Lower lobe of right lung (tissue), 2 donors: ENCODE measurements around the gene DAPK2. TPM values are rescaled to one million over a fixed set of nuclear protein-coding genes. Genes with fewer than 3 reads are reported as not detected.
A peak's percentile ranks its signal among the peaks of the same experiment; 100 is the strongest.

Experiments
- ATAC-seq, 2 donors: fragments of 200-7000 bp; cut with Tn5 transposase; one replicate each; pipeline ENCODE4 v1.9.1; 2020 to 2022; ENCODE audit warnings: mild to moderate bottlenecking in 2 of 2, moderate library complexity in 2 of 2
- DNase-seq: peaks from one replicate; pipeline ENCODE4 v3.0.0-alpha.2; 2020
- H3K27ac ChIP-seq: fragments of 200-600 bp; one replicate; pipeline ENCODE4 v1.8.0; 2022
- H3K27me3 ChIP-seq: fragments of 200-600 bp; one replicate; pipeline ENCODE4 v1.8.0; 2022; ENCODE audit warnings: low read depth
- H3K36me3 ChIP-seq: fragments of 200-600 bp; one replicate; pipeline ENCODE4 v1.8.0; 2022; ENCODE audit warnings: mild to moderate bottlenecking
- H3K4me1 ChIP-seq: fragments of 200-600 bp; one replicate; pipeline ENCODE4 v1.8.0; 2022
- H3K4me3 ChIP-seq: fragments of 200-600 bp; one replicate; pipeline ENCODE4 v1.8.0; 2022; ENCODE audit warnings: mild to moderate bottlenecking
- H3K9me3 ChIP-seq: fragments of 200-600 bp; one replicate; pipeline ENCODE4 v1.8.0; 2022
- intact Hi-C: fragments of 100-400 bp; cut with DNase I; formaldehyde crosslinking; loops from one replicate; pipeline ENCODE4 v1.11.0; 2022
- total RNA-seq: library from RNA; stranded (reverse); fragmentation: NEBNext Ultra II Directional; extraction: Animal tissue kit (Norgen Biotek cat#: 25700); gene quantifications from one replicate; pipeline ENCODE4 v1.2.1, GENCODE V29; 2021
- TF ChIP-seq, protein P1 (sequence below): fragments of 200-600 bp; IDR thresholded peaks from one replicate; pipeline ENCODE4 v1.8.0; 2022; ENCODE audit warnings: antibody characterized with exemption, mild to moderate bottlenecking
- donor health status: DM: no; HTN: yes; CAD: no; lungs with severe emphysema.

The DAPK2 gene
- total RNA-seq, 1 donor from 2014 or later = 56.8 TPM

DNA sequence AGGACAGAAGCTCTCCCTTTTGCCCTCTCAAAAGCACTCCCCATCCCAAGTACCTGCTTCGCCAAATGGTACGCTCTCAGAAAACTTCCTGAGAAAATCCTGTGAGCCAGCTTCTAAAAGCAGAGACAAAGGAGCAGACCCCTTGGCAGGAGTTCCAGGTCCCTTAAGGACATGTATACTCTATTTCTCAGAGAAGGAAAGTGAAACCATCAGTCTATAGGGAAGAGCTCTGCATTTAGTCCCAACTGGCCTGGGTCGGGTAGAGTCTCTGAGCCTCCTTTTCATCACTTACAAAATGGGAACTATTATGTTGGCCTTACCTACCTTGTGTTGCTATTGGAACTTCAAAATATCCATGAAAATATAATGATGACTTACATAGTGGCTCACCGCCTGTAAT, 19.7 kb downstream of the DAPK2 start:
- no peak for ATAC-seq
- no peak for DNase-seq
- peaks cover 19% of the 10 kb centered on the region for H3K4me1 ChIP-seq
- no peaks in the 10 kb centered on the region for H3K27me3 ChIP-seq
- H3K9me3 ChIP-seq = no peaks in the 10 kb centered on the region
- intact Hi-C loops = no loop called here
- no peak overlapping the region for H3K27ac ChIP-seq
- TF ChIP-seq, protein P1, sequence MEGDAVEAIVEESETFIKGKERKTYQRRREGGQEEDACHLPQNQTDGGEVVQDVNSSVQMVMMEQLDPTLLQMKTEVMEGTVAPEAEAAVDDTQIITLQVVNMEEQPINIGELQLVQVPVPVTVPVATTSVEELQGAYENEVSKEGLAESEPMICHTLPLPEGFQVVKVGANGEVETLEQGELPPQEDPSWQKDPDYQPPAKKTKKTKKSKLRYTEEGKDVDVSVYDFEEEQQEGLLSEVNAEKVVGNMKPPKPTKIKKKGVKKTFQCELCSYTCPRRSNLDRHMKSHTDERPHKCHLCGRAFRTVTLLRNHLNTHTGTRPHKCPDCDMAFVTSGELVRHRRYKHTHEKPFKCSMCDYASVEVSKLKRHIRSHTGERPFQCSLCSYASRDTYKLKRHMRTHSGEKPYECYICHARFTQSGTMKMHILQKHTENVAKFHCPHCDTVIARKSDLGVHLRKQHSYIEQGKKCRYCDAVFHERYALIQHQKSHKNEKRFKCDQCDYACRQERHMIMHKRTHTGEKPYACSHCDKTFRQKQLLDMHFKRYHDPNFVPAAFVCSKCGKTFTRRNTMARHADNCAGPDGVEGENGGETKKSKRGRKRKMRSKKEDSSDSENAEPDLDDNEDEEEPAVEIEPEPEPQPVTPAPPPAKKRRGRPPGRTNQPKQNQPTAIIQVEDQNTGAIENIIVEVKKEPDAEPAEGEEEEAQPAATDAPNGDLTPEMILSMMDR = no peak
- H3K36me3 ChIP-seq = no peaks in the 10 kb centered on the region
- H3K4me3 ChIP-seq = no peak overlapping the region

DNA sequence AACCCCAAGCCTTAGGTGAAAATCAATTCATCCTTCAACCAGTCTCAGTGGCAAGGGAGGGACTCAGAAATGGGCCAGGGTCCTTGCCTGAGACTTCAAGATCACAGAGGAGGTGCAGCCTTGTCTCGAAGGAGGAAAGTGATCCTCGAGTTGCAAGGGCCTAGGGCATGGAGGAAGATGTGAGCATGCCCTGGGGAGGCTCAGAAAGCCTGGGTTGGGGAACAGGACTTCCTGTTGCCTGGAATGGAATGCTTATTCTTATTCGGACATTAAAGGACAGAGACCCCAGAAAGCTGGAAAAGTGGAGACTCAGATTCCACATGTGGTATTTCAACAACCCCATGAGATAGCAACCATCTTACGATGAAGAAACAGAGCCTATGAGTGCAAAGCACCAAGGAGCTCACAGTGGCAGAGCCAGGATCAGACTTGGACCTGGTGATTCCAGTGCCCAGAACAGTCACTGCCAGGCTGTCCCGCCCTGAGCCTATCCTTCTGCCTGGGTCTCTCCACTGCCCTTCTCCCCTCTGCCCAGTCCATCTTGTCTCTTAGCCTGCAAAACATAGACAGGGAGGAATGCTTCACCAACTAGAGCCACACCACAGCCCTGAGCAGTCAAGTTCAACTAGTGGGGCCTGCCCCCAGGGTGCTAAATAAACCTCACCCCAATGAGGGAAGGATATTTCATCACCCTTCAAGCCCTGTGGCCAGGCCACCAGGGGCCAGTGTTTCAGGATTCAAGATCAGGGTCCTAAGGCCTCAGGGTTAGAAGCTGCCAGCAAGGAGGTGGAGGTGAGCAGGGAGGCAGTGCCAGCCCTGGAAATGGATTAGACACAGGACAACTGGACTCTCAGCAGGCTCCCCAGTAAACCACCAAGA, 21.9 kb downstream of the DAPK2 start:
- Histone ChIP-seq H3K27ac (no peak overlapping the region), H3K27me3 (no peaks in the 10 kb centered on the region), H3K9me3 (no peaks in the 10 kb centered on the region), H3K4me1 (peaks cover 19% of the 10 kb centered on the region), H3K4me3 (no peak overlapping the region), H3K36me3 (peaks cover 7% of the 10 kb centered on the region)
- intact Hi-C loops = no loop called here
- DNase-seq = no peak
- peak in 1 of 2 donors; percentile 21 for ATAC-seq
- TF ChIP-seq, protein P1 = no peak

DNA sequence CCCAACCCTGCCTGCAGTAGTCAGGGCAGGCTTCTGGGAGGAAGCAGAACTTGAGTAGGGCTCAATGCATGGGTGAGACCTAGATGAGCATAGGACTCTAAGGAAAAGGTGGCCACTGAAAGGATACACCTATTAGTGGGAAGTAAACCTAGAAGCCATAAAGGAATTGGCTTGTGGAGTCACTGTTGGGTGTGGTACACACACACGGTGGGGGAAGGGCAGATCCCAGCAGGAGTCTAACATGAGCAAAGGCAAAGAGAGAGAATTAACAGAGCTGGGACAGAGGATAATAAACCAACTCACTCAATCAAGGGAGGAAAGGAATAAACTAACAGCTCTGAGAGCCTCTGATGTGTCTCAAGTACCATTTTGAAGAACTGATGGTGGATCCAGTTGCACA, 23.1 kb downstream of the DAPK2 start:
- H3K4me1 ChIP-seq = peaks cover 19% of the 10 kb centered on the region
- H3K27ac ChIP-seq = no peak overlapping the region
- H3K27me3 ChIP-seq = no peaks in the 10 kb centered on the region
- TF ChIP-seq, protein P1 = no peak
- no peak overlapping the region for H3K4me3 ChIP-seq
- no peak for DNase-seq
- H3K36me3 ChIP-seq = peaks cover 7% of the 10 kb centered on the region
- ATAC-seq = no peak
- intact Hi-C loops = no loop called here
- no peaks in the 10 kb centered on the region for H3K9me3 ChIP-seq

DNA sequence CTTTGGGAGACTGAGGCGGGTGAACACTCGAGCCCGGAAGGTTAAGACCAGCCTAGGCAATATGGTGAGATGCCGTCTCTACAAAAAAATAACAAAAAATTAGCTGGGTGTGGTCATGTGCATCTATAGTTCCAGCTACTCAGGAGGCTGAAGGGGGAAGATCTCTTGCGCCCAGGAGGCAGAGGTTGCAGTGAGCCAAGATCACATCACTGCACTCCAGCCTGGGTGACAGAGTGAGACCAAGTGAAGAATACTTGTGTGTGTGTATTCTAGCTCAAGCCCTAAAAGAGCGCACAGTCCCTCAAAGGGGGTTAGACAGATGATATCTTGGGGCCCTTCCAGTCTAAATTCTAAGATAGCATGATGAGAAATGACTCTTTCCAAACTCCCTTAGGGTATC, 23.7 kb downstream of the DAPK2 start:
- H3K4me1 ChIP-seq = peaks cover 13% of the 10 kb centered on the region
- intact Hi-C loops = no loop called here

DNA sequence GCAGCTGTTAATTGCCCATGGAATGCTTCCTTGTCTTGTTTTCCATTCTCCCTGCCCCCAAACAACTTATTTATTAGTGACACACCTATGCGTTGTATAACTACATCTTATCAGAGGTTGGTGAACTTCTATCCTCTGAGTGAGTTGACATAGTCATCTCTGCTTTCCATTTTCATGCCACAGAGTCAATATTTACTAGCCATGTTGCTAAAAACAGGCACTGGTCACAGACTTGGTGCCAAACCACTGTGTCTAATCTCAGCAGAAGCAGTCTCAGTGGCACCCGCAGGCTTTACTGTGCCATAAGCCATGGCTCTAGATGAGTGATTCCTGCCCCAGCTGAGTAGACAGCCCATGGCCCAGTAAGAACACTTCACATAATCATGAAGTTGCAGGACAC, 26.5 kb downstream of the DAPK2 start:
- ATAC-seq (peak; percentile 84 to 88), DNase-seq (no peak)
- H3K4me1 ChIP-seq = no peaks in the 10 kb centered on the region
- no peak overlapping the region for H3K4me3 ChIP-seq
- intact Hi-C loops = no loop called here
- peak overlapping the region; percentile 14 for H3K27ac ChIP-seq
- H3K36me3 ChIP-seq = peaks cover 7% of the 10 kb centered on the region
- TF ChIP-seq, protein P1 = no peak
- no peaks in the 10 kb centered on the region for H3K27me3 ChIP-seq
- no peaks in the 10 kb centered on the region for H3K9me3 ChIP-seq

More for the DNA sequence above, 23.7 kb downstream of the DAPK2 start:
- ATAC-seq (no peak), DNase-seq (no peak)
- TF ChIP-seq, protein P1 = no peak
- Histone ChIP-seq H3K27ac (no peak overlapping the region), H3K9me3 (no peaks in the 10 kb centered on the region), H3K36me3 (peaks cover 7% of the 10 kb centered on the region), H3K4me3 (no peak overlapping the region), H3K27me3 (no peaks in the 10 kb centered on the region)
